Astrocyte (in vitro differentiated cells and primary cell): ENCODE results near the gene PPT2. TPM values are rescaled to one million over a fixed set of nuclear protein-coding genes. Genes with fewer than 3 reads are reported as not detected.

Source experiments
- DNase-seq: peaks from one replicate; pipeline ENCODE4 v3.0.0-alpha.2; 2010; ENCODE audit warnings: low read depth
- FAIRE-seq: peaks from 2 replicates; lab custom pipeline; 2011; peaks lifted over from hg19 to GRCh38; lab: Jason Lieb, UNC
- H2AFZ ChIP-seq: 2 replicates; pipeline ENCODE4 v1.6.0; 2012; ENCODE audit warnings: low read depth, low read length, inconsistent platforms
- H3K27ac ChIP-seq: 2 replicates; pipeline ENCODE4 v1.5.1; 2011; ENCODE audit warnings: low read depth, low read length, inconsistent platforms
- H3K27me3 ChIP-seq: 2 replicates; pipeline ENCODE4 v1.6.0; 2011; ENCODE audit warnings: low read length, inconsistent platforms; ENCODE audit not compliant: insufficient read depth
- H3K36me3 ChIP-seq: 2 replicates; pipeline ENCODE4 v1.5.1; 2011; ENCODE audit warnings: low read length, inconsistent platforms; ENCODE audit not compliant: insufficient read depth
- H3K4me1 ChIP-seq: 2 replicates; pipeline ENCODE4 v1.5.1; 2011; ENCODE audit warnings: low read length, inconsistent platforms; ENCODE audit not compliant: insufficient read depth
- H3K4me2 ChIP-seq: 2 replicates; pipeline ENCODE4 v1.6.0; 2012; ENCODE audit warnings: low read length, inconsistent platforms
- H3K4me3 ChIP-seq: 2 replicates; pipeline ENCODE4 v1.5.1; 2011; ENCODE audit warnings: low read depth, mild to moderate bottlenecking, low read length, inconsistent platforms; ENCODE audit not compliant: insufficient read depth
- H3K79me2 ChIP-seq: 2 replicates; pipeline ENCODE4 v1.6.0; 2012; ENCODE audit warnings: mild to moderate bottlenecking, low read length, inconsistent platforms; ENCODE audit not compliant: insufficient read depth
- H3K9ac ChIP-seq: 2 replicates; pipeline ENCODE4 v1.6.0; 2012; ENCODE audit warnings: mild to moderate bottlenecking, low read length, inconsistent platforms
- H3K9me3 ChIP-seq: 2 replicates; pipeline ENCODE4 v1.5.1; 2012; ENCODE audit warnings: low read depth, mild to moderate bottlenecking, low read length, inconsistent platforms; ENCODE audit not compliant: insufficient read depth
- H4K20me1 ChIP-seq: 2 replicates; pipeline ENCODE4 v1.6.0; 2012; ENCODE audit warnings: low read length, inconsistent platforms; ENCODE audit not compliant: insufficient read depth
- H3K27ac Mint-ChIP-seq: one replicate; pipeline ENCODE4 v1.8.0; 2021; ENCODE audit warnings: mild to moderate bottlenecking, mixed read lengths; ENCODE audit not compliant: unreplicated experiment
- H3K27me3 Mint-ChIP-seq: one replicate; pipeline ENCODE4 v1.8.0; 2021; ENCODE audit warnings: low read depth, mixed read lengths; ENCODE audit not compliant: unreplicated experiment
- H3K36me3 Mint-ChIP-seq: one replicate; pipeline ENCODE4 v1.8.0; 2021; ENCODE audit warnings: low read depth, mixed read lengths; ENCODE audit not compliant: unreplicated experiment
- H3K4me1 Mint-ChIP-seq: one replicate; pipeline ENCODE4 v1.8.0; 2021; ENCODE audit warnings: low read depth, mixed read lengths; ENCODE audit not compliant: unreplicated experiment
- H3K4me3 Mint-ChIP-seq: one replicate; pipeline ENCODE4 v1.8.0; 2021; ENCODE audit warnings: mild to moderate bottlenecking, moderate library complexity, mixed read lengths; ENCODE audit not compliant: unreplicated experiment
- H3K9me3 Mint-ChIP-seq: one replicate; pipeline ENCODE4 v1.8.0; 2021; ENCODE audit warnings: mild to moderate bottlenecking, mixed read lengths; ENCODE audit not compliant: unreplicated experiment
- EZH2 ChIP-seq: IDR thresholded peaks from 2 replicates; pipeline ENCODE4 v1.6.1; 2012; ENCODE audit warnings: mild to moderate bottlenecking, low read length, inconsistent platforms; ENCODE audit not compliant: insufficient read depth
- total RNA-seq: library from RNA; stranded (reverse); gene quantifications from 2 replicates; pipeline ENCODE4 v1.2.1, GENCODE V29; 2021
- TF ChIP-seq, protein P1 (sequence below): IDR thresholded peaks from 2 replicates; pipeline ENCODE4 v1.5.1; 2011; ENCODE audit warnings: low read depth, mild to moderate bottlenecking, inconsistent platforms, low read length, moderate library complexity; ENCODE audit not compliant: insufficient read depth

PPT2 gene
- total RNA-seq, 1 donor from 2014 or later: 33.0 TPM

GRCh38 chr6:32174416-32174815 lies 20.5 kb downstream of the PPT2 start:
- Histone ChIP-seq H3K36me3 (peaks cover 12% of the 10 kb centered on the region), H3K9me3 (no peaks in the 10 kb centered on the region), H3K9ac (no peak overlapping the region), H3K4me2 (peak overlapping the region; percentile 95), H3K4me3 (peak overlapping the region; percentile 86), H2AFZ (no peak overlapping the region), H4K20me1 (peaks cover 31% of the 10 kb centered on the region), H3K27ac (no peak overlapping the region), H3K79me2 (peaks cover 49% of the 10 kb centered on the region), H3K4me1 (peaks cover 42% of the 10 kb centered on the region), H3K27me3 (no peaks in the 10 kb centered on the region)
- Mint-ChIP-seq H3K4me1 (peaks cover 35% of the 10 kb centered on the region), H3K9me3 (no peaks in the 10 kb centered on the region), H3K27me3 (no peaks in the 10 kb centered on the region), H3K27ac (no peak overlapping the region), H3K36me3 (peaks cover 15% of the 10 kb centered on the region), H3K4me3 (peak overlapping the region; percentile 97)
- FAIRE-seq (no peak), DNase-seq (no peak)
- no peak for TF ChIP-seq EZH2
- TF ChIP-seq, protein P1, sequence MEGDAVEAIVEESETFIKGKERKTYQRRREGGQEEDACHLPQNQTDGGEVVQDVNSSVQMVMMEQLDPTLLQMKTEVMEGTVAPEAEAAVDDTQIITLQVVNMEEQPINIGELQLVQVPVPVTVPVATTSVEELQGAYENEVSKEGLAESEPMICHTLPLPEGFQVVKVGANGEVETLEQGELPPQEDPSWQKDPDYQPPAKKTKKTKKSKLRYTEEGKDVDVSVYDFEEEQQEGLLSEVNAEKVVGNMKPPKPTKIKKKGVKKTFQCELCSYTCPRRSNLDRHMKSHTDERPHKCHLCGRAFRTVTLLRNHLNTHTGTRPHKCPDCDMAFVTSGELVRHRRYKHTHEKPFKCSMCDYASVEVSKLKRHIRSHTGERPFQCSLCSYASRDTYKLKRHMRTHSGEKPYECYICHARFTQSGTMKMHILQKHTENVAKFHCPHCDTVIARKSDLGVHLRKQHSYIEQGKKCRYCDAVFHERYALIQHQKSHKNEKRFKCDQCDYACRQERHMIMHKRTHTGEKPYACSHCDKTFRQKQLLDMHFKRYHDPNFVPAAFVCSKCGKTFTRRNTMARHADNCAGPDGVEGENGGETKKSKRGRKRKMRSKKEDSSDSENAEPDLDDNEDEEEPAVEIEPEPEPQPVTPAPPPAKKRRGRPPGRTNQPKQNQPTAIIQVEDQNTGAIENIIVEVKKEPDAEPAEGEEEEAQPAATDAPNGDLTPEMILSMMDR: no peak

DNA sequence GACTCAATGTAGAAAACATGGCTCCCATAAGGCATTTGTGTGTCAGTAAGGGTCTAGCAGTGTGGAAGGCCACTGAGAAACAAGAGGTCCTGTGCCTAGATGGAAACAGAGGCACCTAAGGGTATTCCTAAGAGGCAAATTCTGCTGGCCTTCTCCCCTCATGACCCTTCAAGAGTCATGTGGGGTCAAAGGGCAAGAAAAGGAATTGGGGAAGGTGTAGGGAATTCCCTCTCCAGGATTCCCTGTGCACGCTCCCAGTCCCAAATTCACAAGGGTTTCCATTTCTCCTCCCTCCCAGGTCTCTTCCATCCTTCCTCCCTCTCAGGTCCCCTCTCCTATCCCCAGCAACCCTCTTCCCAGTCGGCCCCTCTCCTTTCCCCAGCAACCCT lies 21.4 kb downstream of the PPT2 start:
- H3K27ac ChIP-seq: peak overlapping the region; percentile 68
- no peak for TF ChIP-seq EZH2
- TF ChIP-seq, protein P1: no peak
- H3K4me1 ChIP-seq: peaks cover 37% of the 10 kb centered on the region
- H2AFZ ChIP-seq: peak overlapping the region; percentile 51
- FAIRE-seq: no peak
- Mint-ChIP-seq H3K4me3 (peak overlapping the region; percentile 97), H3K4me1 (peaks cover 35% of the 10 kb centered on the region), H3K27ac (peak overlapping the region; percentile 30), H3K27me3 (no peaks in the 10 kb centered on the region), H3K36me3 (peaks cover 8% of the 10 kb centered on the region), H3K9me3 (no peaks in the 10 kb centered on the region)
- peaks cover 51% of the 10 kb centered on the region for H3K79me2 ChIP-seq
- H3K9me3 ChIP-seq: no peaks in the 10 kb centered on the region
- H3K27me3 ChIP-seq: no peaks in the 10 kb centered on the region
- peak overlapping the region; percentile 98 for H3K9ac ChIP-seq
- no peak for DNase-seq
- peaks cover 31% of the 10 kb centered on the region for H4K20me1 ChIP-seq
- peaks cover 5% of the 10 kb centered on the region for H3K36me3 ChIP-seq
- peak overlapping the region; percentile 86 for H3K4me3 ChIP-seq
- H3K4me2 ChIP-seq: peak overlapping the region; percentile 95

GRCh38 chr6:32175711-32176475 lies 22.0 kb downstream of the PPT2 start, which contains the start of gene AGPAT1:
Gene AGPAT1 (minus strand): TSS chr6:32176084. CDS start chr6:32171496, 4,588 bp downstream.
- no peak for TF ChIP-seq EZH2
- TF ChIP-seq, protein P1: no peak
- H3K27me3 Mint-ChIP-seq: no peaks in the 10 kb centered on the region
- no peaks in the 10 kb centered on the region for H3K9me3 ChIP-seq
- H3K4me3 Mint-ChIP-seq: peak within 1 kb of the TSS; percentile 97
- no peaks in the 10 kb centered on the region for H3K36me3 ChIP-seq
- H3K36me3 Mint-ChIP-seq: peaks cover 7% of the 10 kb centered on the region
- H3K4me2 ChIP-seq: peak within 1 kb of the TSS; percentile 95
- H4K20me1 ChIP-seq: peaks cover 31% of the 10 kb centered on the region
- peak within 1 kb of the TSS; percentile 98 for H3K9ac ChIP-seq
- FAIRE-seq: no peak
- no peaks in the 10 kb centered on the region for H3K27me3 ChIP-seq
- H3K4me1 Mint-ChIP-seq: peaks cover 35% of the 10 kb centered on the region
- peak within 1 kb of the TSS; percentile 91 for H3K27ac ChIP-seq
- peak within 1 kb of the TSS; percentile 77 for H2AFZ ChIP-seq
- no peaks in the 10 kb centered on the region for H3K9me3 Mint-ChIP-seq
- peak within 1 kb of the TSS; percentile 86 for H3K4me3 ChIP-seq
- peak within 1 kb of the TSS; percentile 99 for H3K27ac Mint-ChIP-seq
- peaks cover 33% of the 10 kb centered on the region for H3K4me1 ChIP-seq
- H3K79me2 ChIP-seq: peaks cover 51% of the 10 kb centered on the region
- peak; percentile 95 for DNase-seq
